ENCODE data around the gene CDC42EP5.
A peak's percentile ranks its signal among the peaks of the same experiment; 100 is the strongest.
"Not testable (repeated sequence)": the region's sequence is repeated elsewhere in the genome, so short reads cannot be mapped to it uniquely, and the experiment has no call there.

CDC42EP5 gene

DNA sequence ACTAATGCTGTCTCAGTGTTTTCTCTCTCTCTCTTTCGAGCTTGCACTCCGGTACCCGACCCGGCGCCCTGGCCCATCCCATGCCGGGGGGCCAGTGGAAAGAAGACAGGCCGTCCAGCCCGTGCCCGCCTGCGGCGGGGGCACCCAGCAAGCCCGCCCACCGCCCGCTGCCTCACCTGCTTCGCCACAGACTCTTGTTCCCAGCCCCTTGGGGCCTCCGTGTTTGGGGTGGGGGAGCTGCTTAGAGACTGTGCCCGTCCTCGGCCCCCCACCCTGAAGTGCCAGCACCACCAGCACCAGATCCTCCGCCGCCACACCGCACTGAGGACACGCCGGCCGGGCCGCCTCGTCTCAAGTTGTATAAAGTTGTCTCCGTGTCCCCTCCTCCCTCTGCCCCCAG is 11.9 kb downstream of the CDC42EP5 start:
- no peak for DNase-seq

GRCh38 chr19:54460230-54461005 is 12.7 kb downstream of the CDC42EP5 start:
- DNase-seq: no peak

GRCh38 chr19:54459282-54460229 is 13.5 kb downstream of the CDC42EP5 start:
- no peak for DNase-seq

DNA sequence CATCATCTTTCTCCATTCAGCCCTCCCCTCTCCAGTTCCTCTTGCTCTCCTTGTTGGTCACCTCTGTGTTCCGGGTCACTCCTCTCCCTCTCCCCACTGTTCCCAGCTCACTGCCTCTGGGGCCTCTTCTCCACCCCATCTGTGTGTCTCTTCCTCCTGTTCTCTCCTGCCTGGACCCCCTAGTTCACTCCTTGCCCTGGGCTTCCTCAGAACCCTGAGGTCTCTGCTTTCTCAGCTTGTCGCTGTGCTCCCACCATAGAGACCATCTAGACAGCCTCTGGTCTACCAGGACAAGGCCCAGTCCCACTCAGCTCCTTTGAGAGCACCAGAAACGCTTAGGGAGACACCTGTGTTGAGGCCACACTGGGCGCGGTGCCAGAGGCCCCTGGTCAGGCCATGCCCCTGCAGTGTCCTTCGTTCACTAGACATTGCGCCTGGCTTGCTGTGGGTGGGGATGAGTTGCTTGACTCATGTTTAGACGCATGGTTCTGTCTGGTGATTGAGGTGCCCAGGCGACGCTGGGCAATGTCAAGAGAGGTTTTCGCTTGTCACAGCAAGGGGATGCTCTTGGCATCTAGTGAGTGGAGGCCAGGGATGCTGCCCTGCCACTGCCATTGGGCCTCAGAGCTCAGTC is 14.3 kb downstream of the CDC42EP5 start:
- no peak for DNase-seq

GRCh38 chr19:54457773-54458647 is 15.1 kb downstream of the CDC42EP5 start:
- no peak for DNase-seq

GRCh38 chr19:54456423-54457373 is 16.4 kb downstream of the CDC42EP5 start:
- no peak for DNase-seq

DNA sequence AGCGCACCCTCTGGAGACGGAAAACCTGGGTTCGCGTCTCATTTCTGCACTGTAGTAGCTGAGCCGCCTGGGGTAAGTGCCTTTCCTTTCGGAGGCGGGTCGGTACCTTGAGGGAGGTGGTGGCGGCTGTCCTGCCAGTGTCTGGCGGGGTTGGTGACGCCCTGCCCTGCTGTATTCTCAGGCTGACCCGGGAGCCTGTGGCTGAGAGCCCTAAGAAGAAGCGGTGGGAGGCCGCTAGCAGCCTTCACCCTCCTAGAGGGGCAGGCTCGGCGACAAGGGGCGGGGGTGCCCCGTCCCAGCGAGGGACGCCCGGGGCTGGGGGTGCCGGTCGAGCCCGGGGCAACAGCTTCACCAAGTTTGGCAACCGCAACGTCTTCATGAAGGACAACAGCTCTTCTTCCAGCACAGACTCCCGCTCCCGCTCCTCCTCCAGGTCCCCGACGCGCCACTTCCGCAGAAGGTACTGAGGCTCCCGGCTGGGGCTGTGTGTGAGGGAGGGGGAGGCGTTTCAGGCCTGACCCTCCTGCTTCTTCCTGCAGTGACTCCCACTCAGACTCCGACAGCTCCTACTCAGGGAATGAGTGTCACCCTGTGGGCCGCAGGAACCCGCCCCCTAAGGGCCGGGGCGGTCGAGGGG is 17.2 kb downstream of the CDC42EP5 start:
- DNase-seq: no peak

DNA sequence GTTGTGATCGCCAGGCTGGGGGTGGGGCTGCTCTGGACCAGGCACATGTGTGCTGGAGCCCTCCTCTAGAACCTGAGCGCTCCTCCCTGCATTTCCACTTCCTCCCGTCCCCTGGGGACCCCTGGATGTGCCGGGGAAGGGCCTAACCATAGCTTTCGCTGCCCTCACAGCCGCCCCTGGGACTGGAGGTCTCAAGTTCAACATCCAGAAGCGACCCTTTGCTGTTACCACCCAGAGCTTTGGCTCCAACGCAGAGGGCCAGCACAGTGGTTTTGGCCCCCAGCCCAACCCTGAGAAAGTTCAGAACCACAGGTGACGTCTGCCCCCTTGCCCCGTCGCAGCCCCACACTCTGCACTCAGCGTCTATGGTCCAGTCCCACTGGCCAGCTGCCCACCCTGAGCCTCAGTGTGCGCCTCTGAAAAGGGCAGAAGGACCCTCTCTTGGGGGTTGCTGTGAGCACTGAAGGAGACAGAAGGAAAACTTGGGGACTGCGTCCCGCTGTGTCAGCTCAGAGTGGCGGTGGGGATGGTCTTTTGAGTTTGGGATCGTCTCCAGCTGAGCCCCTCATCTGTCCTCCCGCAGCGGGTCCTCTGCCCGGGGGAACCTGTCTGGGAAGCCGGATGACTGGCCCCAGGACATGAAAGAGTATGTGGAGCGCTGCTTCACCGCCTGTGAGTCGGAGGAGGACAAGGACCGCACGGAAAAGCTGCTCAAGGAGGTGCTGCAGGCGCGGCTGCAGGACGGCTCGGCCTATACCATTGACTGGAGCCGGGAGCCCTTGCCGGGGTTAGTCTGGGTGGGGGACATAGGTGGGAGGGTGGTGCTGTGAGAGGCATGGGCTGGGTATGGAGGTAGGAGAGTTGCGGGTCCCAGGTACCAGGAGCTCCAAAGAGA is 18.1 kb downstream of the CDC42EP5 start:
- no peak for DNase-seq

DNA sequence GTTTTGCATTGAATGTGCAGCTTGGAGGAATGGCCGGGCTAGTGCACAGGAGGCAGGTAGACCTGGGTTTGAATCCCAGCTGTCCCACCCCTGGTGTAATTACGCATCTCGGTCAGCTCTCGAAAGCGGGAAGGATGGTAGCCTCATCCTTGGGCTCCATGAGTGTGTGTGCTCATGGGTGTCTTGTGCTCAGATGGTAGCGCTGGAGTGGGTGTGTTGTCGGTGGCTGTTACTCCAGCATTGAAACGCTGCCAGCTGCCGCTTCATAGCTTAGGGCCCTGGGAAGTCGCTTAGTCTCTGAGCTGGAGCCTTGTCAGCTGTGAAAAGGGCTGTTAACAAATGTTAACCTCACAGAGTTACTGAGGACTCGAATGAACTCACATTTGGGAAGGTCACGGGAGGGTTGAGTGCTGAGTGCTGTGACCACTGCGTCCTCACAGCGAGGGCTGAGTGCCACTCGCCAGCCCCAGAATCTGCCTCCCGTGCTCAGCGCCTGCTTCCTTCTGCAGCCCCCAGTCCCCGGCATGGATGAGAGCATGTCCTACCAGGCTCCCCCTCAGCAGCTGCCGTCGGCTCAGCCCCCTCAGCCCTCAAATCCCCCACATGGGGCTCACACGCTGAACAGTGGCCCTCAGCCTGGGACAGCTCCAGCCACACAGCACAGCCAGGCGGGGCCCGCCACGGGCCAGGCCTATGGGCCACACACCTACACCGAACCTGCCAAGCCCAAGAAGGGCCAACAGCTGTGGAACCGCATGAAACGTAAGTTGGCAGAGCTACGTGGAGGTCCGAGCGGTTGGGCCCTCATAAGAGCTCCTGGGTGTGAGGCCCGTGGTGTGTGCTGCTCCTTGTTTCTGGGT is 18.9 kb downstream of the CDC42EP5 start:
- no peak for DNase-seq

- DNase-seq: no peak
Observed at GRCh38 chr19:54452626-54453025, 20.5 kb downstream of the CDC42EP5 start.

- no peak for DNase-seq
Observed at GRCh38 chr19:54451997-54452396, 21.1 kb downstream of the CDC42EP5 start.

DNA sequence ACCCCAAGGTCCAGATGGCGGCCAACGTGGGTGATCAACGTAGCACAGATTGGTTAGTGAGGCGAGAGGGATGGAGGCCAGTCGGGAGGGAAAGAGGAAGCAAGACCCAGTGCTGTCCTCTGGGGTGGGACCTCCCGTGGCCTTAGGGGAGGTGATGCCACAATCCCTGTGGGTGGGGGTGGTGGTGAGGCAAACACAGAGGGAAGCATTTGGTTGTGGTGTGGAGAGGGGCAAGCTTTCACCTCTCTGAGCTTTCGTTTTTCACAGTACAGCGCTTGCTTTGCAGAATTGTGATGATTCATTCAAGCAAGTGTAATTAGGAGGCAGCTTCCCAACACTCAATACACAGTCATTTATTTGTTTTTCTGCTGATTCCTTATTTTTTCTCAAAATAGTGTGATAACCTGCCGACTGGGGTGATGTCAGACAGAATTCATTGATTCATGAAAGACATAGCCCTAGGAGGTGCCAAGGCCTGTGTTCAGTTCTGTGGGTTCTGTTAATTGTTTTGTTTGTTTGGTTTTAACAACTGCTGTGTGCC is 21.7 kb downstream of the CDC42EP5 start:
- DNase-seq: no peak

GRCh38 chr19:54449701-54450069 is 23.4 kb downstream of the CDC42EP5 start:
- no peak for DNase-seq

DNA sequence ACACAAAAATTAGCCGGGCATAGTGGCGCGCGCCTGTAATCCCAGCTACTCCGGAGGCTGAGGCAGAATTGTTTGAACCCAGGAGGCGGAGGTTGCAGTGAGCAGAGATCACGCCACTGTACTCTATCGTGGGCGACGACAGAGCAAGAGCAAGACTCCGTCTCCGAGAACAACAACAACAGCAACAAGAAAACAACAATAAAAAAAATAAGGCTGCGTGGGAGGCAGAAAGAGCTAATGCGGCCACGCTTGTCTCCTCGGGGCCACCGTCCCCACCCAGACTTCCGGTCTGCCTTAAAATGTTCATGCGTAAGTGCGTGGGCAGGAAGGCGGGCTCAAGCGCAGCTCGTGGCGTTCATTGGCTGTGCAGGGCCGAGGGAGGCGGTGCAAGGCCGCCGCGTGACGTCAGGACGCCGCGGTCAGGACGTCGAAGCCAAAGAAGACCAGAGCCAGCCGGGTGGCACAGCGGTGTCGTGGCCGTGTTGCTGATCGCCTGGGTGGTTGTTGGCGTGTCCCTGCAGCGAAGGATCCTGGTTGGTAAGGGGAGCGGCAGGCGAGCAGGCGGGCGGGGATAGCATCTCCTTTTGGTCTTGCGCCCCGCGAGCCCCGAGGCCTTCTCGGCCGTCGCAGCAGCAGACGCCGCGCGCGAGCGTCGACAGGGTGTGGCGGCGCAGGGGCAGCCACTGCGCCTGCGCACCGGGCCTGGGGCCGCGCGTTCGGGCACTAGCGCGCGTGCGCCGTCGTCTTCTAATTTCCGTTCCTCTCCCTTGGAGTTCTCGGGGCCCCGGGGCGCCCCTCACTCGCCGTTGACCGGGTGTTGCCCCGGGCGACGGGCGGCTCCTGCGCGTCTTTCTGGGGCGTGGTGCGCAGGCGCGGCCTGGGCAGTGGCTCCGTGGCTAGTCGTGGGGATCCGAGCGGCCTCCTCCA is 24.1 kb downstream of the CDC42EP5 start, which contains the start of gene LENG8:
LENG8 (plus strand) TSS at position 426 of the 927 bp plus-strand sequence. CDS start 2,146 bp downstream, outside the sequence.
- DNase-seq: peak; percentile 93

- peak; percentile 61 for DNase-seq
Observed at GRCh38 chr19:54448040-54448773, 24.9 kb downstream of the CDC42EP5 start.

DNA sequence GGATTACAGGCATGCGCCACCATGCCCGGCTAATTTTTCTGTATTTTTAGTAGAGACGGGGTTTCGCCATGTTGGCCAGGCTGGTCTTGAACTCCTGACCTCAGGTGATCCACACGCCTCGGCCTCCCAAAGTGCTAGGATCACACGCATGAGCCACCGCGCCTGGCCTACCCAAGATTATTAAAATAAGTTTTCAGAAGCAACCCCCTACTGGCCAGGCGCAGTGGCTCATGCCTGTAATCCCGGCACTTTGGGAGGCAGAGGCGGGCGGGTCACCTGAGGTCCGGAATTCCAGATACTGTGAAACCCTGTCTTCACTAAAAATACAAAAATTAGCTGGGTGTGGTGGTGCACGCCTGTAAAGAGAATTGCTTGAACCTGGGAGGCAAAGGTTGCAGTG is 26.7 kb downstream of the CDC42EP5 start:
- DNase-seq: not testable (repeated sequence)
